WTC11 (cell line): Measurements from ENCODE around the gene KIF6. TPM values are rescaled to one million over a fixed set of nuclear protein-coding genes. Genes with fewer than 3 reads are reported as not detected.

Experiments
- ATAC-seq: fragments of 200-7000 bp; cut with Tn5 transposase; 2 replicates; pipeline ENCODE4 v1.10.0; 2021; ENCODE audit warnings: mild to moderate bottlenecking, moderate library complexity
- CTCF ChIA-PET: fragments of 300-600 bp; sonication (Branson Sonifier 250); formaldehyde crosslinking; loops from one replicate; lab custom pipeline; 2021; ENCODE audit warnings: antibody characterized with exemption; lab: Charles Lee
- POLR2A ChIA-PET: fragments of 350-600 bp; sonication (Branson Sonifier 250); formaldehyde crosslinking; loops from one replicate; lab custom pipeline; 2021; ENCODE audit warnings: antibody characterized with exemption; lab: Charles Lee
- DNase-seq: peaks from one replicate; pipeline ENCODE4 v3.0.0; 2021; ENCODE audit warnings: low spot score
- H3K27ac Mint-ChIP-seq: 2 replicates; pipeline ENCODE4 v1.8.0; 2021; ENCODE audit warnings: mixed read lengths
- H3K27me3 Mint-ChIP-seq: 2 replicates; pipeline ENCODE4 v1.8.0; 2021; ENCODE audit warnings: low read depth, mild to moderate bottlenecking, moderate library complexity, mixed read lengths
- H3K36me3 Mint-ChIP-seq: 2 replicates; pipeline ENCODE4 v1.8.0; 2021; ENCODE audit warnings: mixed read lengths
- H3K4me1 Mint-ChIP-seq: 2 replicates; pipeline ENCODE4 v1.8.0; 2022; ENCODE audit warnings: mixed read lengths
- H3K4me3 Mint-ChIP-seq: 2 replicates; pipeline ENCODE4 v1.8.0; 2021; ENCODE audit warnings: mild to moderate bottlenecking, moderate library complexity, mixed read lengths
- H3K9me3 Mint-ChIP-seq: 2 replicates; pipeline ENCODE4 v1.8.0; 2021; ENCODE audit warnings: mixed read lengths
- ATF1 ChIP-seq: sonication (generic); formaldehyde crosslinking; IDR thresholded peaks from 2 replicates; pipeline ENCODE4 v1.8.1; 2023; ENCODE audit warnings: mild to moderate bottlenecking, moderate library complexity, missing genetic modification reagents
- CBFB ChIP-seq: sonication (generic); formaldehyde crosslinking; IDR thresholded peaks from 2 replicates; pipeline ENCODE4 v1.8.1; 2022; ENCODE audit warnings: mild to moderate bottlenecking, low read depth, missing genetic modification reagents
- CREM ChIP-seq: sonication (generic); formaldehyde crosslinking; IDR thresholded peaks from 2 replicates; pipeline ENCODE4 v1.8.1; 2022; ENCODE audit warnings: mild to moderate bottlenecking, missing genetic modification reagents, moderate library complexity
- ETV6 ChIP-seq: sonication (generic); formaldehyde crosslinking; IDR thresholded peaks from 2 replicates; pipeline ENCODE4 v1.8.1; 2022; ENCODE audit warnings: mild to moderate bottlenecking, missing genetic modification reagents
- GTF2I ChIP-seq: fragments of 250-450 bp; sonication (Bioruptor Pico); conservative IDR thresholded peaks from 2 replicates; pipeline ENCODE4 v1.4.0; 2021; ENCODE audit warnings: mild to moderate bottlenecking
- IRF2 ChIP-seq: sonication (generic); formaldehyde crosslinking; IDR thresholded peaks from 2 replicates; pipeline ENCODE4 v1.8.0; 2022; ENCODE audit warnings: low read depth, missing genetic modification reagents, borderline replicate concordance
- NR1H2 ChIP-seq: sonication (generic); formaldehyde crosslinking; IDR thresholded peaks from 2 replicates; pipeline ENCODE4 v1.9.0; 2021; ENCODE audit warnings: mild to moderate bottlenecking, moderate library complexity, missing genetic modification reagents
- NR2C2 ChIP-seq: sonication (generic); formaldehyde crosslinking; IDR thresholded peaks from 2 replicates; pipeline ENCODE4 v1.8.0; 2022; ENCODE audit warnings: mild to moderate bottlenecking, missing genetic modification reagents
- OVOL2 ChIP-seq: fragments of 250-450 bp; sonication (Bioruptor Pico); IDR thresholded peaks from 2 replicates; pipeline ENCODE4 v1.9.0; 2021; ENCODE audit warnings: mild to moderate bottlenecking, borderline replicate concordance
- RORB ChIP-seq: fragments of 250-450 bp; sonication (Bioruptor Pico); IDR thresholded peaks from 2 replicates; pipeline ENCODE4 v1.9.0; 2021; ENCODE audit warnings: mild to moderate bottlenecking
- TP53 ChIP-seq: sonication (generic); formaldehyde crosslinking; IDR thresholded peaks from 2 replicates; pipeline ENCODE4 v1.8.1; 2023; ENCODE audit warnings: mild to moderate bottlenecking, missing genetic modification reagents
- ZNF219 ChIP-seq: sonication (generic); formaldehyde crosslinking; IDR thresholded peaks from 2 replicates; pipeline ENCODE4 v1.8.0; 2023; ENCODE audit warnings: missing genetic modification reagents, mild to moderate bottlenecking, borderline replicate concordance
- ZNF671 ChIP-seq: fragments of 250-450 bp; sonication (Bioruptor Pico); IDR thresholded peaks from 2 replicates; pipeline ENCODE4 v1.8.0; 2021; ENCODE audit warnings: mild to moderate bottlenecking
- total RNA-seq: library from RNA; stranded (reverse); gene quantifications from 3 replicates; pipeline ENCODE4 v1.2.3, GENCODE V29; 2021
- TF ChIP-seq, protein P1 (sequence below): sonication (generic); formaldehyde crosslinking; IDR thresholded peaks from 2 replicates; pipeline ENCODE4 v1.8.1; 2022; ENCODE audit warnings: mild to moderate bottlenecking, missing genetic modification reagents, moderate library complexity, borderline replicate concordance
- TF ChIP-seq, protein P2 (sequence below): sonication (generic); formaldehyde crosslinking; IDR thresholded peaks from 2 replicates; pipeline ENCODE4 v1.8.1; 2023; ENCODE audit warnings: mild to moderate bottlenecking, missing genetic modification reagents
- TF ChIP-seq, protein P3 (sequence below): sonication (generic); formaldehyde crosslinking; IDR thresholded peaks from 2 replicates; pipeline ENCODE4 v1.8.1; 2023; ENCODE audit warnings: mild to moderate bottlenecking, moderate library complexity, missing genetic modification reagents
- TF ChIP-seq, protein P4 (sequence below): sonication (generic); formaldehyde crosslinking; IDR thresholded peaks from 2 replicates; pipeline ENCODE4 v1.8.1; 2022; ENCODE audit warnings: low read depth, mild to moderate bottlenecking, moderate library complexity, missing genetic modification reagents, borderline replicate concordance

KIF6 gene
- total RNA-seq, 1 experiment from 2014 or later, result 0.57 TPM

DNA sequence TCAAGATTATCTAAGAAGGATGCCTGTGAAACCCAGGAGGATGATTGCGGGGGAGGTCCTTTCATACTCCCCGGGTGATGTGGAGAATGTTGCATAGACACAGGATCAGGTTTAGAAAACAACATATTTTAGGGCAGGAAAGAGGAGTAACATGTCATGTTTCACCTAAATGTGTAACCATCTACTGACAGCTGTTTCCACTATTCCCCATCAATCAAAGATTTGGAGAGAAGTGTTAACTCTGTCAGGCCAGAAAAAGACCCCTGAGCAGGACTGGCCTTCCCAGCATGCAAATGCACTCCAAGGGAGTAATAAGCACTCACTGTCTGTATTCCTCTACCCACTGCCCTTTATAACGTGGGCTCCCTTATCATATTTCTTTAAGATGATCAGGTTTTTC, 254.7 kb downstream of the KIF6 start:
- no peaks in the 10 kb centered on the region for H3K27me3 Mint-ChIP-seq
- ChIA-PET CTCF (no interaction called here), POLR2A (no interaction called here)
- TF ChIP-seq NR1H2 (CRISPR knock-in tag) (no peak), OVOL2 (CRISPR knock-in tag) (no peak), ZNF219 (CRISPR knock-in tag) (no peak), TP53 (CRISPR knock-in tag) (no peak), ETV6 (CRISPR knock-in tag) (no peak)
- TF ChIP-seq, protein P1, sequence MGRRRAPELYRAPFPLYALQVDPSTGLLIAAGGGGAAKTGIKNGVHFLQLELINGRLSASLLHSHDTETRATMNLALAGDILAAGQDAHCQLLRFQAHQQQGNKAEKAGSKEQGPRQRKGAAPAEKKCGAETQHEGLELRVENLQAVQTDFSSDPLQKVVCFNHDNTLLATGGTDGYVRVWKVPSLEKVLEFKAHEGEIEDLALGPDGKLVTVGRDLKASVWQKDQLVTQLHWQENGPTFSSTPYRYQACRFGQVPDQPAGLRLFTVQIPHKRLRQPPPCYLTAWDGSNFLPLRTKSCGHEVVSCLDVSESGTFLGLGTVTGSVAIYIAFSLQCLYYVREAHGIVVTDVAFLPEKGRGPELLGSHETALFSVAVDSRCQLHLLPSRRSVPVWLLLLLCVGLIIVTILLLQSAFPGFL (CRISPR knock-in tag), result no peak
- TF ChIP-seq, protein P2, sequence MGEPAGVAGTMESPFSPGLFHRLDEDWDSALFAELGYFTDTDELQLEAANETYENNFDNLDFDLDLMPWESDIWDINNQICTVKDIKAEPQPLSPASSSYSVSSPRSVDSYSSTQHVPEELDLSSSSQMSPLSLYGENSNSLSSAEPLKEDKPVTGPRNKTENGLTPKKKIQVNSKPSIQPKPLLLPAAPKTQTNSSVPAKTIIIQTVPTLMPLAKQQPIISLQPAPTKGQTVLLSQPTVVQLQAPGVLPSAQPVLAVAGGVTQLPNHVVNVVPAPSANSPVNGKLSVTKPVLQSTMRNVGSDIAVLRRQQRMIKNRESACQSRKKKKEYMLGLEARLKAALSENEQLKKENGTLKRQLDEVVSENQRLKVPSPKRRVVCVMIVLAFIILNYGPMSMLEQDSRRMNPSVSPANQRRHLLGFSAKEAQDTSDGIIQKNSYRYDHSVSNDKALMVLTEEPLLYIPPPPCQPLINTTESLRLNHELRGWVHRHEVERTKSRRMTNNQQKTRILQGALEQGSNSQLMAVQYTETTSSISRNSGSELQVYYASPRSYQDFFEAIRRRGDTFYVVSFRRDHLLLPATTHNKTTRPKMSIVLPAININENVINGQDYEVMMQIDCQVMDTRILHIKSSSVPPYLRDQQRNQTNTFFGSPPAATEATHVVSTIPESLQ, result no peak
- no peak overlapping the region for H3K4me3 Mint-ChIP-seq
- H3K27ac Mint-ChIP-seq, result no peak overlapping the region
- DNase-seq (no peak), ATAC-seq (no peak)
- H3K4me1 Mint-ChIP-seq, result no peaks in the 10 kb centered on the region
- no peaks in the 10 kb centered on the region for H3K36me3 Mint-ChIP-seq
- H3K9me3 Mint-ChIP-seq, result peaks cover 10% of the 10 kb centered on the region

DNA sequence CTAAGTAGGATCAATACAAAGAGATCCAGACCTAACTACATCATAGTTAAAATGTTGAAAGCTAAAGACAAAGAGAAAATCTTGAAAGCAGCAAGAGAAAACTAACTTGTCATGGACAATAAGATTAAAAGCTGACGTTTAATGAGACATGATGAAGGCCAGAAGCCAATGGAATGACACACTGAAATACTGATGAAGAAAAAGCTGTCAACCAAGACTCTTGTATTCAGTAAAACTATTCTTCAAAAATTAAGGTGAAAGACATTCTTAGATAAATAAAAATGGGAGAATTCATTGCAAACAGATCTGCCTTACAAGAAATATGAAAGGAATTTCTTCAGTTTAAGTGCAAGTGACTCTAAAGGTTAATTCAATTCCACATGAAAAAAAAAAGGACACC, 256.8 kb downstream of the KIF6 start:
- H3K27me3 Mint-ChIP-seq, result no peaks in the 10 kb centered on the region
- H3K27ac Mint-ChIP-seq, result no peak overlapping the region
- H3K4me3 Mint-ChIP-seq, result no peak overlapping the region
- no peak for DNase-seq
- ATAC-seq, result no peak
- CTCF ChIA-PET, result no interaction called here
- no peaks in the 10 kb centered on the region for H3K36me3 Mint-ChIP-seq
- H3K9me3 Mint-ChIP-seq, result peaks cover 9% of the 10 kb centered on the region; the same call in 1 of the 2 replicates
- no peak for TF ChIP-seq GTF2I
- no peak for TF ChIP-seq RORB (CRISPR knock-in tag)
- no peak for TF ChIP-seq CBFB
- TF ChIP-seq CREM (CRISPR knock-in tag), result no peak
- TF ChIP-seq, protein P3, sequence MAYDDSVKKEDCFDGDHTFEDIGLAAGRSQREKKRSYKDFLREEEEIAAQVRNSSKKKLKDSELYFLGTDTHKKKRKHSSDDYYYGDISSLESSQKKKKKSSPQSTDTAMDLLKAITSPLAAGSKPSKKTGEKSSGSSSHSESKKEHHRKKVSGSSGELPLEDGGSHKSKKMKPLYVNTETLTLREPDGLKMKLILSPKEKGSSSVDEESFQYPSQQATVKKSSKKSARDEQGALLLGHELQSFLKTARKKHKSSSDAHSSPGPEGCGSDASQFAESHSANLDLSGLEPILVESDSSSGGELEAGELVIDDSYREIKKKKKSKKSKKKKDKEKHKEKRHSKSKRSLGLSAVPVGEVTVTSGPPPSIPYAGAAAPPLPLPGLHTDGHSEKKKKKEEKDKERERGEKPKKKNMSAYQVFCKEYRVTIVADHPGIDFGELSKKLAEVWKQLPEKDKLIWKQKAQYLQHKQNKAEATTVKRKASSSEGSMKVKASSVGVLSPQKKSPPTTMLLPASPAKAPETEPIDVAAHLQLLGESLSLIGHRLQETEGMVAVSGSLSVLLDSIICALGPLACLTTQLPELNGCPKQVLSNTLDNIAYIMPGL (CRISPR knock-in tag), result no peak
- no peak for TF ChIP-seq IRF2 (CRISPR knock-in tag)
- no peak for TF ChIP-seq NR2C2 (CRISPR knock-in tag)
- no peak for TF ChIP-seq ATF1 (CRISPR knock-in tag)
- TF ChIP-seq NR1H2 (CRISPR knock-in tag), result no peak
- TF ChIP-seq, protein P4, sequence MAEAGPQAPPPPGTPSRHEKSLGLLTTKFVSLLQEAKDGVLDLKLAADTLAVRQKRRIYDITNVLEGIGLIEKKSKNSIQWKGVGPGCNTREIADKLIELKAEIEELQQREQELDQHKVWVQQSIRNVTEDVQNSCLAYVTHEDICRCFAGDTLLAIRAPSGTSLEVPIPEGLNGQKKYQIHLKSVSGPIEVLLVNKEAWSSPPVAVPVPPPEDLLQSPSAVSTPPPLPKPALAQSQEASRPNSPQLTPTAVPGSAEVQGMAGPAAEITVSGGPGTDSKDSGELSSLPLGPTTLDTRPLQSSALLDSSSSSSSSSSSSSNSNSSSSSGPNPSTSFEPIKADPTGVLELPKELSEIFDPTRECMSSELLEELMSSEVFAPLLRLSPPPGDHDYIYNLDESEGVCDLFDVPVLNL (CRISPR knock-in tag), result no peak
- TF ChIP-seq ZNF219 (CRISPR knock-in tag), result no peak
- TF ChIP-seq, protein P1 (CRISPR knock-in tag), result no peak
- no peak for TF ChIP-seq ZNF671
- H3K4me1 Mint-ChIP-seq, result no peaks in the 10 kb centered on the region
- POLR2A ChIA-PET, result no interaction called here
